ENCODE results near the gene C1orf35. TPM values are rescaled to one million over a fixed set of nuclear protein-coding genes. Genes with fewer than 3 reads are reported as not detected.
"Not testable (repeated sequence)": the region's sequence is repeated elsewhere in the genome, so short reads cannot be mapped to it uniquely, and the experiment has no call there.

The C1orf35 gene
- total RNA-seq, 1 experiment from 2014 or later = 18.7 TPM

GRCh38 chr1:228136901-228137300, 33.8 kb upstream of the C1orf35 start:
- Histone ChIP-seq H3K36me3 (peaks cover 17% of the 10 kb centered on the region), H3K27ac (no peak overlapping the region), H3K9me3 (replicated peaks) (no peaks in the 10 kb centered on the region), H3K4me1 (replicated peaks) (peaks cover 7% of the 10 kb centered on the region), H3K27me3 (replicated peaks) (peaks cover 17% of the 10 kb centered on the region; the same call in 1 of the 2 replicates), H3K4me3 (no peak overlapping the region)
- no peak for DNase-seq (ENCODE audit: low read depth in 1 of 2, low spot score in 2 of 2)

GRCh38 chr1:228134591-228134990, 31.5 kb upstream of the C1orf35 start:
- H3K27me3 ChIP-seq (replicated peaks) = peaks cover 19% of the 10 kb centered on the region; the same call in 1 of the 2 replicates
- no peak overlapping the region for H3K27ac ChIP-seq
- no peak overlapping the region for H3K4me3 ChIP-seq
- H3K9me3 ChIP-seq (replicated peaks) = no peaks in the 10 kb centered on the region
- DNase-seq (ENCODE audit: low read depth in 1 of 2, low spot score in 2 of 2) = no peak
- H3K36me3 ChIP-seq = no peaks in the 10 kb centered on the region
- 0 out of 2 replicates have a peak, but pooled peaks cover 5% of the 10 kb centered on the region for H3K4me1 ChIP-seq (replicated peaks)

- H3K27ac ChIP-seq = no peak overlapping the region
- H3K27me3 ChIP-seq (replicated peaks) = peaks cover 19% of the 10 kb centered on the region; the same call in 1 of the 2 replicates
- H3K4me1 ChIP-seq (replicated peaks) = 0 out of 2 replicates have a peak, but pooled peaks cover 5% of the 10 kb centered on the region
- no peak for DNase-seq (ENCODE audit: low read depth in 1 of 2, low spot score in 2 of 2)
- H3K36me3 ChIP-seq = no peaks in the 10 kb centered on the region
- no peaks in the 10 kb centered on the region for H3K9me3 ChIP-seq (replicated peaks)
- H3K4me3 ChIP-seq = no peak overlapping the region
Observed at GRCh38 chr1:228131766-228132165, 28.6 kb upstream of the C1orf35 start.

- DNase-seq (ENCODE audit: low read depth in 1 of 2, low spot score in 2 of 2) = no peak
- H3K9me3 ChIP-seq (replicated peaks) = no peaks in the 10 kb centered on the region; the same call in 1 of the 2 replicates
- peaks cover 3% of the 10 kb centered on the region for H3K27me3 ChIP-seq (replicated peaks)
Observed at GRCh38 chr1:228125185-228125584, 22.1 kb upstream of the C1orf35 start.

GRCh38 chr1:228123505-228123904, 20.4 kb upstream of the C1orf35 start:
- Histone ChIP-seq H3K27me3 (replicated peaks) (peaks cover 3% of the 10 kb centered on the region), H3K36me3 (no peaks in the 10 kb centered on the region), H3K27ac (no peak overlapping the region), H3K4me3 (no peak overlapping the region), H3K9me3 (replicated peaks) (no peaks in the 10 kb centered on the region; the same call in 1 of the 2 replicates), H3K4me1 (replicated peaks) (no peaks in the 10 kb centered on the region)
- no peak for DNase-seq (ENCODE audit: low read depth in 1 of 2, low spot score in 2 of 2)

More at GRCh38 chr1:228125185-228125584, 22.1 kb upstream of the C1orf35 start:
- Histone ChIP-seq H3K27ac (no peak overlapping the region), H3K4me3 (no peak overlapping the region), H3K36me3 (no peaks in the 10 kb centered on the region), H3K4me1 (replicated peaks) (no peaks in the 10 kb centered on the region)

GRCh38 chr1:228122921-228123441, 19.9 kb upstream of the C1orf35 start:
- no peak overlapping the region for H3K27ac ChIP-seq
- no peaks in the 10 kb centered on the region for H3K4me1 ChIP-seq (replicated peaks)
- H3K9me3 ChIP-seq (replicated peaks) = no peaks in the 10 kb centered on the region; the same call in 1 of the 2 replicates
- DNase-seq (ENCODE audit: low read depth in 1 of 2, low spot score in 2 of 2) = no peak
- no peaks in the 10 kb centered on the region for H3K36me3 ChIP-seq
- peaks cover 3% of the 10 kb centered on the region for H3K27me3 ChIP-seq (replicated peaks)
- no peak overlapping the region for H3K4me3 ChIP-seq

GRCh38 chr1:228120857-228121489, 17.8 kb upstream of the C1orf35 start:
- Histone ChIP-seq H3K4me1 (replicated peaks) (no peaks in the 10 kb centered on the region), H3K27me3 (replicated peaks) (peaks cover 3% of the 10 kb centered on the region; the same call in 1 of the 2 replicates), H3K27ac (no peak overlapping the region), H3K4me3 (no peak overlapping the region), H3K9me3 (replicated peaks) (no peaks in the 10 kb centered on the region; the same call in 1 of the 2 replicates), H3K36me3 (no peaks in the 10 kb centered on the region)
- DNase-seq (ENCODE audit: low read depth in 1 of 2, low spot score in 2 of 2) = no peak

- no peak overlapping the region for H3K4me3 ChIP-seq
- DNase-seq (ENCODE audit: low read depth in 1 of 2, low spot score in 2 of 2) = no peak
- peaks cover 2% of the 10 kb centered on the region; the same call in 1 of the 2 replicates for H3K27me3 ChIP-seq (replicated peaks)
- H3K4me1 ChIP-seq (replicated peaks) = no peaks in the 10 kb centered on the region
- no peaks in the 10 kb centered on the region; the same call in 1 of the 2 replicates for H3K9me3 ChIP-seq (replicated peaks)
- no peaks in the 10 kb centered on the region for H3K36me3 ChIP-seq
- H3K27ac ChIP-seq = no peak overlapping the region
Observed at GRCh38 chr1:228120351-228120750, 17.2 kb upstream of the C1orf35 start.

GRCh38 chr1:228118040-228118439, 14.9 kb upstream of the C1orf35 start:
- H3K9me3 ChIP-seq (replicated peaks) = no peaks in the 10 kb centered on the region; the same call in 1 of the 2 replicates
- DNase-seq (ENCODE audit: low read depth in 1 of 2, low spot score in 2 of 2) = no peak
- H3K27me3 ChIP-seq (replicated peaks) = no peaks in the 10 kb centered on the region
- no peak overlapping the region for H3K27ac ChIP-seq
- no peaks in the 10 kb centered on the region for H3K36me3 ChIP-seq
- H3K4me3 ChIP-seq = no peak overlapping the region
- H3K4me1 ChIP-seq (replicated peaks) = no peaks in the 10 kb centered on the region

GRCh38 chr1:228117335-228117734, 14.2 kb upstream of the C1orf35 start:
- Histone ChIP-seq H3K27me3 (replicated peaks) (no peaks in the 10 kb centered on the region), H3K36me3 (no peaks in the 10 kb centered on the region), H3K4me3 (no peak overlapping the region), H3K9me3 (replicated peaks) (no peaks in the 10 kb centered on the region), H3K4me1 (replicated peaks) (no peaks in the 10 kb centered on the region), H3K27ac (no peak overlapping the region)
- no peak for DNase-seq (ENCODE audit: low read depth in 1 of 2, low spot score in 2 of 2)

- Histone ChIP-seq H3K27me3 (replicated peaks) (no peaks in the 10 kb centered on the region), H3K4me3 (no peak overlapping the region), H3K36me3 (no peaks in the 10 kb centered on the region), H3K4me1 (replicated peaks) (peaks cover 4% of the 10 kb centered on the region; the same call in 1 of the 2 replicates), H3K9me3 (replicated peaks) (no peaks in the 10 kb centered on the region), H3K27ac (no peak overlapping the region)
- no peak for DNase-seq (ENCODE audit: low read depth in 1 of 2, low spot score in 2 of 2)
Observed at GRCh38 chr1:228114827-228115226, 11.7 kb upstream of the C1orf35 start.

GRCh38 chr1:228112617-228113016, 9.5 kb upstream of the C1orf35 start:
- Histone ChIP-seq H3K4me1 (replicated peaks) (peaks cover 11% of the 10 kb centered on the region), H3K27ac (no peak overlapping the region), H3K36me3 (peaks cover 4% of the 10 kb centered on the region), H3K4me3 (no peak overlapping the region), H3K9me3 (replicated peaks) (no peaks in the 10 kb centered on the region), H3K27me3 (replicated peaks) (no peaks in the 10 kb centered on the region)
- DNase-seq (ENCODE audit: low read depth in 1 of 2, low spot score in 2 of 2) = no peak

- H3K27ac ChIP-seq = no peak overlapping the region
- H3K27me3 ChIP-seq (replicated peaks) = no peaks in the 10 kb centered on the region
- H3K4me3 ChIP-seq = no peak overlapping the region
- H3K9me3 ChIP-seq (replicated peaks) = no peaks in the 10 kb centered on the region
- peaks cover 9% of the 10 kb centered on the region for H3K36me3 ChIP-seq
- no peak for DNase-seq (ENCODE audit: low read depth in 1 of 2, low spot score in 2 of 2)
- peaks cover 11% of the 10 kb centered on the region for H3K4me1 ChIP-seq (replicated peaks)
Observed at GRCh38 chr1:228112167-228112566, 9.0 kb upstream of the C1orf35 start.

GRCh38 chr1:228111315-228111714, 8.2 kb upstream of the C1orf35 start:
- Histone ChIP-seq H3K36me3 (peaks cover 17% of the 10 kb centered on the region), H3K4me1 (replicated peaks) (peaks cover 11% of the 10 kb centered on the region)
- DNase-seq (ENCODE audit: low read depth in 1 of 2, low spot score in 2 of 2); H3K27me3 ChIP-seq (replicated peaks); H3K4me3 ChIP-seq; H3K27ac ChIP-seq; H3K9me3 ChIP-seq (replicated peaks): not testable (repeated sequence)
